ENCODE measurements around the gene CDYL. TPM values are rescaled to one million over a fixed set of nuclear protein-coding genes. Genes with fewer than 3 reads are reported as not detected.

Gene CDYL
- 72.2 and 92.1 TPM in 2 replicates for total RNA-seq (2012; rRNA removed)
- 14.2 and 15.3 TPM in 2 replicates for polyA plus RNA-seq (2012; rRNA removed)
- 8.3 and 11.6 TPM in 2 replicates for polyA plus RNA-seq (2012; cell fraction: cytosol; rRNA removed)
- 6.4 and 14.9 TPM in 2 replicates for polyA plus RNA-seq (2012; cell fraction: nucleus; rRNA removed; ENCODE audit: low replicate concordance)
- percentile 85 among the genes with signal in this experiment for Bru-seq, nascent RNA
- BruChase-seq, experiment 1, labeled RNA remaining after a 6-hour chase: percentile 70 among the genes with signal in this experiment
- BruChase-seq, experiment 2, labeled RNA remaining after a 2-hour chase: percentile 80 among the genes with signal in this experiment
- long read RNA-seq, transcript CDYL-207 (6 exons, 1,764 nt): minor isoform, 12 of 77 reads
- long read RNA-seq, transcript CDYL-203 (7 exons, 2,184 nt): major isoform, 39 of 77 reads
- long read RNA-seq, partial matches to known transcripts: 24 of 77 reads
- long read RNA-seq, other reads (novel, unspliced or antisense): 2 of 77 reads

- Histone ChIP-seq H2BK120ac (ENCODE audit: low read depth, low read length) (peak within 1 kb of the TSS; percentile 54; the same call in 1 of the 2 replicates), H2AK5ac (ENCODE audit: low read depth, low read length) (no peak within 1 kb of the TSS), H3K36me3 (ENCODE audit: control insufficient read depth, insufficient read depth, low read length) (no peaks in the 10 kb centered on the region), H3K14ac (replicated peaks; ENCODE audit: low read depth, low read length) (peak within 1 kb of the TSS; percentile 68), H4K20me1 (ENCODE audit: insufficient read depth, low read length) (peaks cover 31% of the 10 kb centered on the region; the same call in 1 of the 2 replicates), H3K79me1 (ENCODE audit: low read depth in 1 of 2, low read length in 2 of 2) (peaks cover 22 to 37% of the 10 kb centered on the region in 2 experiments), H3K56ac (ENCODE audit: extremely low read depth, insufficient read depth, low read length) (peak within 1 kb of the TSS; percentile 50; the same call in 1 of the 2 replicates), H2BK5ac (ENCODE audit: low read depth, low read length, poor library complexity, severe bottlenecking) (peak within 1 kb of the TSS; percentile 45), H2BK15ac (ENCODE audit: low read depth, low read length) (peak within 1 kb of the TSS; percentile 2; the same call in 1 of the 3 replicates), H4K5ac (ENCODE audit: low read depth, low read length) (peak within 1 kb of the TSS; percentile 86), H3K4me2 (ENCODE audit: low read depth, low read length) (peak within 1 kb of the TSS; percentile 91), H2AK9ac (replicated peaks; ENCODE audit: low read depth, low read length, poor library complexity) (peak within 1 kb of the TSS; percentile 60), H2AFZ (replicated peaks; ENCODE audit: low read length, poor library complexity) (peak within 1 kb of the TSS; percentile 97), H3K4me1 (ENCODE audit: control insufficient read depth, insufficient read depth, low read length) (no peaks in the 10 kb centered on the region; the same call in 1 of the 2 replicates), H2BK20ac (ENCODE audit: low read depth, low read length) (no peak within 1 kb of the TSS; the same call in 1 of the 2 replicates), H3K9ac (ENCODE audit: low read depth, low read length) (peak within 1 kb of the TSS; percentile 72), H3K4me3 (ENCODE audit: insufficient read depth, low read depth, low read length) (peak within 1 kb of the TSS; percentile 93), H3K18ac (ENCODE audit: low read depth, low read length) (peak within 1 kb of the TSS; percentile 47; the same call in 1 of the 2 replicates), H3K27ac (ENCODE audit: insufficient read depth, low read length) (peak within 1 kb of the TSS; percentile 76), H4K8ac (ENCODE audit: low read depth in 2 of 2, low read length in 2 of 2) (peak within 1 kb of the TSS; percentile 33 to 71; a peak in 2 of 4 replicates), H4K91ac (ENCODE audit: insufficient read depth, low read depth, low read length) (peak within 1 kb of the TSS; percentile 51; the same call in 1 of the 2 replicates), H3K9me3 (ENCODE audit: control insufficient read depth, insufficient read depth, low read length) (peaks cover 2% of the 10 kb centered on the region; the same call in 1 of the 2 replicates), H3K23ac (ENCODE audit: low read depth, low read length) (peak within 1 kb of the TSS; percentile 67; the same call in 1 of the 2 replicates), H3K4ac (ENCODE audit: low read depth, low read length) (peak within 1 kb of the TSS; percentile 62), H3K27me3 (ENCODE audit: control insufficient read depth, insufficient read depth, low read length) (peaks cover 3% of the 10 kb centered on the region), H3K9me1 (ENCODE audit: insufficient read depth, low read length) (peaks cover under 1% of the 10 kb centered on the region; the same call in 1 of the 2 replicates)
- intact Hi-C loops (cut with micrococcal nuclease) (loop anchor here (1.0 to 5.0 kb wide), 6 partner anchors 44 to 463 kb away; no protein-coding TSS in a partner anchor), in situ Hi-C loops (cut with MboI; ENCODE audit: low sequenced_read_pairs) (no loop called here), dilution Hi-C loops (cut with HindIII; ENCODE audit: low sequenced_read_pairs, unreplicated experiment) (no loop called here)
- ATAC-seq (ENCODE audit: low read depth) (peak; percentile 89), DNase-seq (peak; percentile 85)
- POLR2A ChIA-PET (ENCODE audit: unreplicated experiment): interaction anchor here (0.6 kb wide), 1 partner anchor 129 kb away, joined by 4 read pairs; no protein-coding TSS in a partner anchor
- CTCF ChIA-PET: no interaction called here
- no peak for TF ChIP-seq BHLHE40 (IDR thresholded peaks at IDR 0.05; ENCODE audit: low read depth, low read length)
- TF ChIP-seq RAD21 (IDR thresholded peaks at IDR 0.05; ENCODE audit: low read length): no peak
- TF ChIP-seq NFE2L2 (IDR thresholded peaks at IDR 0.05; ENCODE audit: low read depth, low read length): no peak
- TF ChIP-seq MAZ (IDR thresholded peaks at IDR 0.05; ENCODE audit: borderline replicate concordance, low read depth, low read length): peak; percentile 94
- TF ChIP-seq CEBPB (IDR thresholded peaks at IDR 0.05; ENCODE audit: low read depth, low read length): no peak
- no peak for TF ChIP-seq FOS (IDR thresholded peaks at IDR 0.05; ENCODE audit: low read depth, low read length)
- no CpG with 5 or more reads among the region's 55 CpGs for WGBS, 2 experiments (ENCODE audit: extremely low coverage in 2 of 2, insufficient read length in 1 of 2)
- no TSS peak for BruUV-seq (replicated peaks)
Observed at GRCh38 chr6:4776131-4776492, at the start of gene CDYL. CDYL (plus strand) TSS chr6:4776404; CDS start chr6:4776784, 380 bp downstream.

Measured in IMR-90 (cell line).